ENCODE results near the gene ZNF714.

The ZNF714 gene

DNA sequence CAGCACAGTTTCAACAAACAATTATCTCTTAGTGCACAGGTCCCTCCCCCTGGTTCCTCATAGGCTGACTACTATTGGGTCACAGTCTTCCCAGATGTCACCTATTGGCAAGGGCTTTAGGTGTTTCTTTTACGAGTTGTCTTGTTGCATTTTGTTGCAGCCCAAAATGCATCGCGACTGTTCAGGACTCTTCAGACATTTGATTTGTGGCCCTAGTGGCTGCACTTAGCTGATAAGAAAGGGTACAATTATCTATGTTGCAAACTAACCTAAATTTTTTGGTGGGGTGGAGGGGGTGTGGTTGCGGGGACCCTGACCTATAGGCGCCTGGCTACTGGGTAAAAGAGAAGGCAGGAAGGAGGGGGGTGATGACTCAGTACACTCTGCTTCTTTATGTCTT, 29.1 kb upstream of the ZNF714 start:
- Histone ChIP-seq H3K36me3 (ENCODE audit: insufficient read depth) (peaks cover 11% of the 10 kb centered on the region), H2AFZ (ENCODE audit: low read depth) (no peak overlapping the region), H3K4me3 (IDR thresholded peaks at IDR 0.05; ENCODE audit: insufficient read depth, low read depth, low read length) (no peak overlapping the region), H3K79me2 (ENCODE audit: insufficient read depth, low read depth) (no peaks in the 10 kb centered on the region), H3K4me2 (no peak overlapping the region), H4K20me1 (ENCODE audit: insufficient read depth) (no peaks in the 10 kb centered on the region), H3K9ac (no peak overlapping the region), H3K27ac (no peak overlapping the region), H3K27me3 (ENCODE audit: insufficient read depth, low read depth) (no peaks in the 10 kb centered on the region), H3K4me1 (ENCODE audit: low read depth, poor library complexity, severe bottlenecking) (no peaks in the 10 kb centered on the region)
- TF ChIP-seq, protein P1, sequence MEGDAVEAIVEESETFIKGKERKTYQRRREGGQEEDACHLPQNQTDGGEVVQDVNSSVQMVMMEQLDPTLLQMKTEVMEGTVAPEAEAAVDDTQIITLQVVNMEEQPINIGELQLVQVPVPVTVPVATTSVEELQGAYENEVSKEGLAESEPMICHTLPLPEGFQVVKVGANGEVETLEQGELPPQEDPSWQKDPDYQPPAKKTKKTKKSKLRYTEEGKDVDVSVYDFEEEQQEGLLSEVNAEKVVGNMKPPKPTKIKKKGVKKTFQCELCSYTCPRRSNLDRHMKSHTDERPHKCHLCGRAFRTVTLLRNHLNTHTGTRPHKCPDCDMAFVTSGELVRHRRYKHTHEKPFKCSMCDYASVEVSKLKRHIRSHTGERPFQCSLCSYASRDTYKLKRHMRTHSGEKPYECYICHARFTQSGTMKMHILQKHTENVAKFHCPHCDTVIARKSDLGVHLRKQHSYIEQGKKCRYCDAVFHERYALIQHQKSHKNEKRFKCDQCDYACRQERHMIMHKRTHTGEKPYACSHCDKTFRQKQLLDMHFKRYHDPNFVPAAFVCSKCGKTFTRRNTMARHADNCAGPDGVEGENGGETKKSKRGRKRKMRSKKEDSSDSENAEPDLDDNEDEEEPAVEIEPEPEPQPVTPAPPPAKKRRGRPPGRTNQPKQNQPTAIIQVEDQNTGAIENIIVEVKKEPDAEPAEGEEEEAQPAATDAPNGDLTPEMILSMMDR (conservative IDR thresholded peaks at IDR 0.05; ENCODE audit: low read depth, low read length) = no peak

DNA sequence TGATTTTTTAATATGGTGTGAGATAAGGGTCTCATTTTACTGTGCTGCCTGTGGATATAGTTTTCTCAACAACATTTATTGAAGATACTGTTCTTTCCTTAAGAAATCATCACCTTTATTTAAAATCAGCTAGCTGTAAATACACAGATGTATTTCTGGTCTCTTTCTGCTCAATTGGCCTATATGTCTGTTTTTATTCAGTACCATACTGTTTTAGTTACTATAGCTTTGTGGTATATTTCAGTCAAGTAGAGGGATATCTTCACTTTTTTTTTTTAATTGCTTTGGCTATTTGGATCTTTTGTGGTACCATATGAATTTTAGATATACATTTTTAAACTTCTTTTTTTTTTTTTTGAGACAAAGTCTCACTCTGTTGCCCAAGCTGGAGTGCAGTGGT, 16.7 kb upstream of the ZNF714 start:
- Histone ChIP-seq H3K4me2 (no peak overlapping the region), H3K79me2 (ENCODE audit: insufficient read depth, low read depth) (no peaks in the 10 kb centered on the region), H3K9ac (no peak overlapping the region), H4K20me1 (ENCODE audit: insufficient read depth) (no peaks in the 10 kb centered on the region), H3K4me3 (IDR thresholded peaks at IDR 0.05; ENCODE audit: insufficient read depth, low read depth, low read length) (no peak overlapping the region), H2AFZ (ENCODE audit: low read depth) (no peak overlapping the region), H3K27me3 (ENCODE audit: insufficient read depth, low read depth) (no peaks in the 10 kb centered on the region), H3K27ac (no peak overlapping the region), H3K36me3 (ENCODE audit: insufficient read depth) (no peaks in the 10 kb centered on the region), H3K4me1 (ENCODE audit: low read depth, poor library complexity, severe bottlenecking) (no peaks in the 10 kb centered on the region)
- TF ChIP-seq, protein P1 (conservative IDR thresholded peaks at IDR 0.05; ENCODE audit: low read depth, low read length) = no peak

DNA sequence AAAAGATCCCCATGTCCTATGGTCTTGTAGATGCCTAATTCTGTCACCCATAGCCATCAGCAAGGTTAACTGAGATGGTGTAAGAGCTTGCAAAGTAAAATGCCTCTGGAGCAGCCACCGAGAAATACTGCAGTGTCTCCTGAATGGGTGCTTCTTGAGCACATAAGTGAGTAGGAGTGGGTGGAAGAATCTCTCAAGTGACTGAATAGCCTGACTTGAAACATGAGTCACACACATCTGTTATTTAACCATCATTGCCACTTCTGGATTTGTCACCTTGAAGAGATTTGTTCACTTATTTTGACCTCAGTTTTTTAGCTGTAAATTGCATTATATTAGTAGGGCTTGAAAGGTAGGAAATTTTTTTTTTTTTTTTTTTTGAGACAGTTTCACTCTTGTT, 2.3 kb downstream of the ZNF714 start:
- Histone ChIP-seq H4K20me1 (ENCODE audit: insufficient read depth) (no peaks in the 10 kb centered on the region), H3K27me3 (ENCODE audit: insufficient read depth, low read depth) (no peaks in the 10 kb centered on the region), H3K36me3 (ENCODE audit: insufficient read depth) (no peaks in the 10 kb centered on the region), H2AFZ (ENCODE audit: low read depth) (no peak overlapping the region), H3K9ac (no peak overlapping the region), H3K4me2 (no peak overlapping the region), H3K27ac (no peak overlapping the region), H3K79me2 (ENCODE audit: insufficient read depth, low read depth) (no peaks in the 10 kb centered on the region), H3K4me1 (ENCODE audit: low read depth, poor library complexity, severe bottlenecking) (no peaks in the 10 kb centered on the region), H3K4me3 (IDR thresholded peaks at IDR 0.05; ENCODE audit: insufficient read depth, low read depth, low read length) (no peak overlapping the region)
- TF ChIP-seq, protein P1 (conservative IDR thresholded peaks at IDR 0.05; ENCODE audit: low read depth, low read length) = no peak

DNA sequence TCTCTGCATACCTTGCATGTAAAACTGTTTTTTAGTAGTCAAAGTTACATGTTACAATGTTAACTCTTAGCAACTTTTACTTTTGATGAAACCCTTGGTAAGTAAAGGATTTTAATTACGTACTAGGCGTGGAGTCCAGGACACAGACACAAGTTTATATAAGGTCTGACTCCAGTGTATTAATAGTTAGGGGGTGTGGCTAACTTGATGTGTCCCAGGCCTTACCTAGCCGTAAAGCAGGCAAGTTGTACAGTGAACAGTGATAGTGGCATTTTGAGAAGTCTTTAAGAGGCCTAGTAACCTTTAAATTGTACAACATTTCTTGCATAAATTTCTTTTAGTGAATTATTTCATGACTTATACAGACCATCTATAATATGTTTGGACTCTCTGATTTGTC, 5.9 kb downstream of the ZNF714 start:
- TF ChIP-seq, protein P1 (conservative IDR thresholded peaks at IDR 0.05; ENCODE audit: low read depth, low read length) = no peak
- Histone ChIP-seq H3K27me3 (ENCODE audit: insufficient read depth, low read depth) (no peaks in the 10 kb centered on the region), H4K20me1 (ENCODE audit: insufficient read depth) (no peaks in the 10 kb centered on the region), H2AFZ (ENCODE audit: low read depth) (no peak overlapping the region), H3K4me2 (no peak overlapping the region), H3K4me1 (ENCODE audit: low read depth, poor library complexity, severe bottlenecking) (no peaks in the 10 kb centered on the region), H3K27ac (no peak overlapping the region), H3K79me2 (ENCODE audit: insufficient read depth, low read depth) (no peaks in the 10 kb centered on the region), H3K9ac (no peak overlapping the region), H3K4me3 (IDR thresholded peaks at IDR 0.05; ENCODE audit: insufficient read depth, low read depth, low read length) (no peak overlapping the region), H3K36me3 (ENCODE audit: insufficient read depth) (no peaks in the 10 kb centered on the region)

DNA sequence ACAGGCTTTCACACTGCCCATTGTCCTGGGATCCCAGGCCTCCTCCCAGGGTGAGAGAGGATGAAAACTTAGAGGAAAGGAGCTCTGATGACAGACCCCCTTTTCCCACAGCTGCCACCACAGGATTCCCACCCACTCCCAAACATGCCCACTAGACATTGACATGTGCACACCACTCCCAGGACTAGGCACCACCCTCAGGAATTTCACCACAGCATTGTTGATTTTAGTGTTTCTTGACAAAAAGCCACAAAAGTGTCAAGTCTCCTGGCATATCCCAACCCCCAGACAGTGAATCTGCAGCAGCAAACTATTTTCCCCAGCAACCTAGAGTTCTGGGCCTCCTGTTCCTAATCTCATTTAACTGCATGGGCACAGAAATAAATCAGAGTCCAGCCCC, 10.1 kb downstream of the ZNF714 start:
- Histone ChIP-seq H3K4me1 (ENCODE audit: low read depth, poor library complexity, severe bottlenecking) (no peaks in the 10 kb centered on the region), H3K9ac (no peak overlapping the region), H3K27ac (no peak overlapping the region), H3K4me3 (IDR thresholded peaks at IDR 0.05; ENCODE audit: insufficient read depth, low read depth, low read length) (no peak overlapping the region), H3K4me2 (no peak overlapping the region), H2AFZ (ENCODE audit: low read depth) (no peak overlapping the region), H3K79me2 (ENCODE audit: insufficient read depth, low read depth) (no peaks in the 10 kb centered on the region), H4K20me1 (ENCODE audit: insufficient read depth) (no peaks in the 10 kb centered on the region), H3K27me3 (ENCODE audit: insufficient read depth, low read depth) (no peaks in the 10 kb centered on the region), H3K36me3 (ENCODE audit: insufficient read depth) (no peaks in the 10 kb centered on the region)
- TF ChIP-seq, protein P1 (conservative IDR thresholded peaks at IDR 0.05; ENCODE audit: low read depth, low read length) = no peak
